ENCODE results near the gene RABGAP1. TPM values are rescaled to one million over a fixed set of nuclear protein-coding genes. Genes with fewer than 3 reads are reported as not detected.

Gene RABGAP1
- total RNA-seq, 1 experiment from 2014 or later: 57.4 TPM

- H3K4me3 ChIP-seq: no peak overlapping the region
- peaks cover 3% of the 10 kb centered on the region; the same call in 1 of the 2 replicates for H3K4me1 ChIP-seq
- H3K36me3 ChIP-seq: peaks cover 6% of the 10 kb centered on the region; the same call in 1 of the 2 replicates
- no peaks in the 10 kb centered on the region for H3K9me3 ChIP-seq (replicated peaks)
- H3K27ac ChIP-seq: no peak overlapping the region
- DNase-seq: no peak
- H3K27me3 ChIP-seq: no peaks in the 10 kb centered on the region
Observed at GRCh38 chr9:123127512-123128075, 186.8 kb downstream of the RABGAP1 start.

- Histone ChIP-seq H3K9me3 (replicated peaks) (no peaks in the 10 kb centered on the region), H3K27ac (no peak overlapping the region), H3K36me3 (peaks cover 7% of the 10 kb centered on the region; the same call in 1 of the 2 replicates), H3K27me3 (no peaks in the 10 kb centered on the region), H3K4me1 (peaks cover 7% of the 10 kb centered on the region; the same call in 1 of the 2 replicates), H3K4me3 (no peak overlapping the region)
- no peak for DNase-seq
Observed at GRCh38 chr9:123128591-123128990, 187.8 kb downstream of the RABGAP1 start.

- no peaks in the 10 kb centered on the region for H3K27me3 ChIP-seq
- no peaks in the 10 kb centered on the region for H3K9me3 ChIP-seq (replicated peaks)
- peaks cover 7% of the 10 kb centered on the region; the same call in 1 of the 2 replicates for H3K36me3 ChIP-seq
- DNase-seq: no peak
- H3K27ac ChIP-seq: no peak overlapping the region
- H3K4me1 ChIP-seq: peaks cover 7% of the 10 kb centered on the region; the same call in 1 of the 2 replicates
- no peak overlapping the region for H3K4me3 ChIP-seq
Observed at GRCh38 chr9:123129423-123129822, 188.6 kb downstream of the RABGAP1 start.

GRCh38 chr9:123131258-123131657 lies 190.4 kb downstream of the RABGAP1 start:
- Histone ChIP-seq H3K27me3 (no peaks in the 10 kb centered on the region), H3K4me1 (peaks cover 7% of the 10 kb centered on the region; the same call in 1 of the 2 replicates), H3K4me3 (no peak overlapping the region), H3K27ac (no peak overlapping the region), H3K9me3 (replicated peaks) (no peaks in the 10 kb centered on the region), H3K36me3 (peaks cover 7% of the 10 kb centered on the region; the same call in 1 of the 2 replicates)
- DNase-seq: no peak

GRCh38 chr9:123131993-123132392 lies 191.2 kb downstream of the RABGAP1 start:
- H3K27me3 ChIP-seq: no peaks in the 10 kb centered on the region
- peaks cover 7% of the 10 kb centered on the region; the same call in 1 of the 2 replicates for H3K4me1 ChIP-seq
- no peaks in the 10 kb centered on the region for H3K9me3 ChIP-seq (replicated peaks)
- no peak overlapping the region for H3K4me3 ChIP-seq
- DNase-seq: no peak
- peaks cover 7% of the 10 kb centered on the region; the same call in 1 of the 2 replicates for H3K36me3 ChIP-seq
- no peak overlapping the region for H3K27ac ChIP-seq

GRCh38 chr9:123132696-123133095 lies 191.9 kb downstream of the RABGAP1 start:
- H3K27me3 ChIP-seq: no peaks in the 10 kb centered on the region
- H3K4me1 ChIP-seq: peaks cover 7% of the 10 kb centered on the region; the same call in 1 of the 2 replicates
- H3K9me3 ChIP-seq (replicated peaks): no peaks in the 10 kb centered on the region
- no peak overlapping the region for H3K27ac ChIP-seq
- no peak overlapping the region for H3K4me3 ChIP-seq
- peaks cover 7% of the 10 kb centered on the region; the same call in 1 of the 2 replicates for H3K36me3 ChIP-seq
- DNase-seq: peak in 1 of 2 experiments; percentile 58

GRCh38 chr9:123135430-123135829 lies 194.6 kb downstream of the RABGAP1 start:
- H3K36me3 ChIP-seq: peaks cover 7% of the 10 kb centered on the region; the same call in 1 of the 2 replicates
- DNase-seq: no peak
- no peaks in the 10 kb centered on the region for H3K9me3 ChIP-seq (replicated peaks)
- H3K27me3 ChIP-seq: no peaks in the 10 kb centered on the region
- peaks cover 7% of the 10 kb centered on the region; the same call in 1 of the 2 replicates for H3K4me1 ChIP-seq
- no peak overlapping the region for H3K27ac ChIP-seq
- H3K4me3 ChIP-seq: no peak overlapping the region

- no peak overlapping the region for H3K4me3 ChIP-seq
- H3K4me1 ChIP-seq: peaks cover 5% of the 10 kb centered on the region; the same call in 1 of the 2 replicates
- H3K27ac ChIP-seq: no peak overlapping the region
- H3K27me3 ChIP-seq: no peaks in the 10 kb centered on the region
- no peak for DNase-seq
- H3K36me3 ChIP-seq: no peaks in the 10 kb centered on the region
- H3K9me3 ChIP-seq (replicated peaks): no peaks in the 10 kb centered on the region
Observed at GRCh38 chr9:123138163-123138562, 197.3 kb downstream of the RABGAP1 start.

- no peaks in the 10 kb centered on the region for H3K27me3 ChIP-seq
- H3K4me1 ChIP-seq: no peaks in the 10 kb centered on the region
- H3K27ac ChIP-seq: no peak overlapping the region
- no peak for DNase-seq
- no peak overlapping the region for H3K4me3 ChIP-seq
- peaks cover 4% of the 10 kb centered on the region; the same call in 1 of the 2 replicates for H3K36me3 ChIP-seq
- 0 out of 2 replicates have a peak, but pooled peaks cover 5% of the 10 kb centered on the region for H3K9me3 ChIP-seq (replicated peaks)
Observed at GRCh38 chr9:123149067-123149466, 208.2 kb downstream of the RABGAP1 start.

- Histone ChIP-seq H3K4me1 (no peaks in the 10 kb centered on the region), H3K27ac (no peak overlapping the region), H3K4me3 (no peak overlapping the region), H3K27me3 (no peaks in the 10 kb centered on the region), H3K9me3 (replicated peaks) (0 out of 2 replicates have a peak, but pooled peaks cover 5% of the 10 kb centered on the region), H3K36me3 (peaks cover 4% of the 10 kb centered on the region; the same call in 1 of the 2 replicates)
- DNase-seq: no peak
Observed at GRCh38 chr9:123150708-123151503, 210.1 kb downstream of the RABGAP1 start.

Other genes with a start within 250 kb of the RABGAP1 start
- gene OR1L4, start 217.0 kb upstream of the RABGAP1 start, total RNA-seq (2014; rRNA removed; shearing (Covaris generic)): not detected in 2 replicates
- gene OR1L6, start 198.7 kb upstream of the RABGAP1 start, total RNA-seq (2014; rRNA removed; shearing (Covaris generic)): not detected in 2 replicates
- not detected in 2 replicates for gene OR5C1, start 152.1 kb upstream of the RABGAP1 start, total RNA-seq (2014; rRNA removed; shearing (Covaris generic))
- not detected in 2 replicates for gene OR1K1, start 140.9 kb upstream of the RABGAP1 start, total RNA-seq (2014; rRNA removed; shearing (Covaris generic))
- 39.0 and 45.6 TPM in 2 replicates for gene PDCL, start 112.4 kb upstream of the RABGAP1 start, total RNA-seq (2014; rRNA removed; shearing (Covaris generic))
- gene RC3H2, start 35.7 kb upstream of the RABGAP1 start, total RNA-seq (2014; rRNA removed; shearing (Covaris generic)): 84.7 and 91.0 TPM in 2 replicates
- 26.2 and 27.0 TPM in 2 replicates for gene ZBTB6, start 27.7 kb upstream of the RABGAP1 start, total RNA-seq (2014; rRNA removed; shearing (Covaris generic))
- 10.0 and 12.4 TPM in 2 replicates for gene ZBTB26, start 9.5 kb upstream of the RABGAP1 start, total RNA-seq (2014; rRNA removed; shearing (Covaris generic))
- 0.68 and 1.7 TPM in 2 replicates for gene GPR21, start 92.6 kb downstream of the RABGAP1 start, total RNA-seq (2014; rRNA removed; shearing (Covaris generic))